Muscle of arm (tissue), 12 donors: ENCODE results near the gene PROM2. TPM values are rescaled to one million over a fixed set of nuclear protein-coding genes. Genes with fewer than 3 reads are reported as not detected.

ENCODE experiments used
- DNase-seq: peaks from one replicate; pipeline ENCODE4 v3.0.0-alpha.2; 2013
- polyA plus RNA-seq, 12 donors: library from polyadenylated mRNA; unstranded; fragments of 120-200 nt; gene quantifications; one replicate each; pipeline ENCODE4 v1.2.1, GENCODE V29; 2013; ENCODE audit not compliant: insufficient read length in 12 of 12

PROM2 gene
- polyA plus RNA-seq, 12 donors: 0.41 to 15.6 (median 1.1) TPM; not detected in 2

DNA sequence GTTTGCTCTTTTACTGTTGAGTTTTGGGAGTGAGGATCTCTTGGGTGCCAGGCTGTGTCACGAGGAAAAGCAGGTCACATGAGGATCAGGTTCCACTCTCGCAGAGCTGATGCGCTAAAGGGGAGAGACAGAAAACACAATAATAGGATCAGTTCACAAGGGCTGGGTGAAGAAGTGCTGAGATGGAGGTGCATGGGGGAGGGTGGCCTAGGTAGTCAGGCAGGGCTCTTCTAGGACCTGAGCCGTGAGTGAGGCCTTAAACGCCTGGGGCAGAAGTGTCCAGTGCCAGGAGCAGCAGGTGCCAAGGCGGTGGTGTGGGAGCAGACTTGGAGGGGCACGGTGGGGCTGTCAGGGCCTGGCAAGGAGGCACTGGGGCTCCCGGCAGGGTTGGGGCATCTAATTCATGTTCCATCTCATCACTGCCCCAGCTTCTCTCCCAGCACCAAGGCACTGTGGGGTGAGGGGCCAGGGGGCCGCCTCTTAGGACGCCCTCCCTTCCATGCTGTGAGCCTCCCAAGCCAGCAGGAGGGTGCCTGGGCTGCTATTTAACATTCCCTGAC lies 32.2 kb downstream of the PROM2 start:
- no peak for DNase-seq

DNA sequence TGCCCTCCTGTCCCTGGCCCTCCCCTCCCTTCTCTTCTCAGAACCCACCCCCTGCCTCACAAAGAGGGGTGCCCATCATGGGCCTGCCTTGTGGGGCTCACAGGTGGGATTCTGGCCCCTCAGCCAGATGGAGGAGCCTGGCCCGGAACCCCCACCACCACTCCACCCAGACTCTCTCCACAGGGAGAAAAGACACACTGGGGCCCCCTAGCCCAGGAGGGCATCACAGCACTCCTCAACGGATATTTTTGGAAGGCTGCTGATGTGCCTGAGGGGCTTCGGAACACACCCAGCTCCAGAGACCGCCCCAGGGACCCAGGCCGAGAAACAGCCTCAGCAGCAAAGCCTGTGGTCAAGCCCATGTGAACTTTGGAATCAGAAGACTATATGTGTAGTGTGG lies 32.8 kb downstream of the PROM2 start:
- DNase-seq: no peak

DNA sequence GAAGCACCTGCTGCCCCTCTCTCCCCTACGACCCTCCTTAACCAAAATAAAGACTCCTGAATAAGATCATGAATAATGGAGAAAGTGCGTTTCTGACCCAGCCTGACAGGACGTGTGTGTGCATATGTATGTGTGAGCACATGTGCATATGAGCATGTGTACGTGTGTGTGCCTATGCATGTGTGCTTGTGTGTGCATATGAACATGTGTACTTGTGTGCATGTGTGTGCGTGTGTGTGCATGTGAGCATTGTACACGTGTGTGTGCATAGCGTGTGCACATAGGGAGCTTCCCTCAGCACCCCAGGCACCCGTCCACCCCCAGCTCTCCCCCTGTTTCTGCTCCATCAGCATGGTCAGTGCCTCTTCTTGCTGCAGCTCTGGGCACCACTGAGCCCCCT lies 33.6 kb downstream of the PROM2 start:
- DNase-seq: no peak

DNA sequence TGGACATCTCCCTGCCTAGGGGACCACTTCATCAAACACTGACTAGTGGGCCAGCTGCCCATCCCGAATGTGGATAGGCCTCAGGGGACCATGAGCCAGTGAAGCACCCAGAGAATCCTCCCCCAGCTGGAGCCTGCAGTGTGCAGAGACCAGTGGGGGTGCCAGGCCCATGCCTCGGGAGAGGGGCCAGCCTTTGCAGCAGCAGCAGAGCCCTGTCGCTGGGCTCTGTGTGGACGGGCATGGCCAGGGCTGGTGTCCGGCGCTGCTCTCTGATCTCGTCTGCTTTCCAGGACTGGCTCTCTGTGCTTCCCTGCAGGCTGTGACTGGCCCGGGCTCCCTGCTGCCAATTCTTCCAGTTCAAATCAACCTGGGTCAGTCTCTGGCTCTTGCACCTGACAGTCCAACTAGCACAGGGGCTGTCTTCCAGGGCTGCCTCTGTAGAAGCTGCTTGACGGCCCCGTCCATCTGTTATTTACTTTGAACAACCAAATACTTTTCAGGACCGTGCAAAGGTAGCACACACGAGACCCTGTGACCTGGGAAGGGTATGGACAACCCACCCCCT lies 34.3 kb downstream of the PROM2 start:
- DNase-seq: no peak

DNA sequence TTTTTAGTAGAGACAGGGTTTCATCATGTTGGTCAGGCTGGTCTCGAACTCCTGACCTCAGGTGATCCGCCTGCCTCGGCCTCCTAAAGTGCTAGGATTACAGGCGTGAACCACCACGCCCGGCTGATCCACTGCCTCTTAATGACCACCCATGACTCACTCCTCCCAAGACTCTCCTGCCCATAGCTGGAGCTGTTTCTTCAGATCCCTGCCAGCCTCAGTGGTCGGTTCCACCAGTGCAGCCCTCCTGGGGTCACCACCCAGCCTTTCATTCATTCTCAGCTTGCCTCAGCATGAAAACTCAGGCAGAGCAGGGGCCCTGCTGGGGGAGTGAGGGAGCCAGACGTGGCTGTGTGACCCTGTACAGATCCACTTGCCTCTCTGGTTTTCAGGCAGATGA lies 35.4 kb downstream of the PROM2 start:
- DNase-seq: no peak

DNA sequence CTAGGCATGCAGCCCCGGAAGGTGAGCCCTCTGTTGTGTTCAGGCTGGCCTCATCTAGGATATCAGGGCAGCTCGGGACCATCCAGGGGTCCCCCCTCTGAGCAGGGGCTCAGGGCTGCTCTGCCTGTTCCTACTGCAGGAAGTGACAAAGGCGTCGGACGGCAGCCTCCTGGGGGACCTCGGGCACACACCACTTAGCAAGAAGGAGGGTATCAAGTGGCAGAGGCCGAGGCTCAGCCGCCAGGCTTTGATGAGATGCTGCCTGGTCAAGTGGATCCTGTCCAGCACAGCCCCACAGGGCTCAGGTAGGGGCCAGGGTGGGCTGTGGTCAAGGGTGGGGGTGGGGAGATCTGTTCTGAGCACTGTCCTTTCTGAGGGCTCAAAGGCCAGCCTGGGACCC lies 36.0 kb downstream of the PROM2 start:
- no peak for DNase-seq

DNA sequence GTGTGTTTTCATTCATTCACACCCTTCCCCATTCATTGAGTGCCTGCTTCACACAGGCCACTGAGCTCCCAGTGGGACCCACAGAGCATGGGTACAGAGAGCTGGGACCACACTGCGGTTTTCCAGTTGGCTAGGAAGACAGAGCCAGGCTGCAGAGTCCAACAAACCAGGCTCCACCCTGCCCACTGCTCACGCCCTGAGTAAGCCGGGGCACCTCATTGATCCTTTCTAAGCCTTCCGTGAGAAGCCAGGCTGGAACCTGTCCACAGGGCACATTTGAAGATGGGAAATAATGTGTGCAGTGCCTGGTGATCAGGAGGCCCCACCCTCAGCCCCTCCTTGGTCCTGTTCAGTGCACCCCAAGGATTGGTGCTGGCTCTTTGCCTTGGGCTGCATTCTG lies 36.4 kb downstream of the PROM2 start:
- DNase-seq: no peak

DNA sequence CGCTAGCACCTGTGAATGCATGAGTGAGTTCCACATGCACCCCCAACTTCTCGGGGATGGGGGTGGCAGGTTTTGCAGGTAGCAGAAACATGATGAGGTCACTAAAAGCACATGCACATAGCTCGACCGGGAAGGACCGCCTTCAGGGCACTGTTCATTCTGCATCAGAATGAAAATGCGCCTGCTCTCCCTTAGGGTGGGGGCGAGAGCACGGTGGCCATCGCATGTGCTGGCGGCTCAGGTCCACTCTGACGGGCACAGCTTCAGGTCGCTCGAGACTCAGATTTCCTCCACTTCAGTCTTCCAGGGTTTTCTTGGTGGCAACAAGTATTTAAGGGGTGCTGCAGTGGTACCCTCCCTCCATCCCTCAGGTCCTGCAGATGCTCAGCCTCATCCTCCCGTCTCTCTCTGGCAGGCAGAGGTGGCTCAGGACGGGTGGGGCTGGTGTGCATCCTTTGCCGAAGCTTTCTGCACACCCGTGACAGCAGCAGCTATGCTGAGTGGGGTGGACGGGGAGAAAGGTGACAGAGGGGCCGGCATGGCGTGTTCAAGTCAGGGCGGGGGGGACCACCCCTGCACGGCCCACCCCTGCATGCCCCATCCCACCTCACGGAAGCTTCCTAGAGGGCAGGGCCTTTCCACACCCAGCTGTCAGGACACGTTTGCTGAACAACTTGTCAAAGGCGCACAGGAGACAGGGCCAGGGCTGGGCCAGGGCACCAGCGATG lies 37.7 kb downstream of the PROM2 start:
- no peak for DNase-seq

DNA sequence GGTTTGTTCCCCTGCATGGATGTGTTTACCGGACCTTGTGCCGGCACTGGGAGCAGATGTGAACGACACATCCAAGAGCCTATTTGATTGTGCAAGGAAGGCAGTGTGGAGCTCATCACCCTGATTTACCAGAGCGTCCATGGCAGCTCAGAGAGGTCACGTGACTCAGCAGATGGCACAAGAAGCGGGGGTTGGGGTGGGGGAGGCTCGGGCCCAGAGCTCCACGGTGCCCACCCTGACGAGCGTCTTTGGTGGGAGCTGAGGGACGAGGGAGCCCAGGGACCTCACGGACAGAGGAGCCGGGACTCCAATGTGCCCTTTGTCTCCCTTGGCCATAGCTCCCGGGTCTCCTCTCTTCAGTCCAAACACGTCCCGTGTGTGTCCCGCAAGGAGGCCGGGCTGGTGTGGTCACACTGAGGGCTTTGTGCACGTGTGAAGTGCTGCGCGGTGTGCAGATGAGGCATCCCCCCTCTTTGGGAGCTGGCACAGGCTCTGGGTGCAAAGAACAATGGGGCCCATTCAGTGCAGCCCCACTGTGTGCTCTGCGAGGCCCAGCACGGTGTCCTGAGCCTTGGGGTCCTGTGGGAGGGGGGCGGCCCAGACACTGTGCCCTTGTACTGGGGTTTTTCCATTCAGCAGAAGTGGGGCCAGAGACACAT lies 38.4 kb downstream of the PROM2 start:
- no peak for DNase-seq

DNA sequence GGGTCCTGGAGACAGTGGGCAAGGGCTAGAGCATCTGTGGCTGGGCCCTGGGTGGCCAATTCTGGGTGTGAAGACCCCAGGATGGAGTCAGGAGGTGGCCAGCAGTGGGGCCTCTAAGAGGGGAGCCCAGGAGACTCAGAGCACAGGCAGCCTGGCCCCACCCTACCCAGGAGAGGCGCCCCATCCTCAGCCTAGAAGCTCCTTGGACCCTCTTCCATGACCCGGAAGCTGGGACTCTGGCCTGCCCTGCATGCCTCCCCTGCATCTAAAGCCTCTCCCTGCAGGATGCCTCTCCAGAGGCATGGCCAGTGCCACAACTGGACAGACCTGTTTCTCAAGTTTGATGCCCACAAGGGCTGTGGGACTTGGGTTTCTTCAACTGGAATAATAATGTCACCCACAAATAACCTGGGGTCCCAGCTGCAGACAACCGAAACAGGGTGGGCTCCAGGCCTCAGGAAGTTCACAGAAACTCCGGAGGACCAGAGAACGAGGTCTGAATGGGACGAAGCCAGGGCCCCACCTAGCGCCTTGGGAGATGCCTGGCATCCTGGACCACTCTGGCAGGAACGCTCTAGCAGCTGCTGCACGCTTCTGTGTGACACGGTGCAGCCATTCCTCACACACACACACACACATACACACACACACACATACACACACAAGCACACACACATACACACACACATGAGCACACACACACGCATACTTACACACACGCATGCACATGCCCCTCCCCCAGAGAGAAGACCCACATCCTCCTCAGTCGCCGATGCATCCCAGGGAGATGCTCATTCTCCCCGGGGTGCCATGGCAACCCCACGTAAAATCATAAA lies 39.3 kb downstream of the PROM2 start:
- no peak for DNase-seq

DNA sequence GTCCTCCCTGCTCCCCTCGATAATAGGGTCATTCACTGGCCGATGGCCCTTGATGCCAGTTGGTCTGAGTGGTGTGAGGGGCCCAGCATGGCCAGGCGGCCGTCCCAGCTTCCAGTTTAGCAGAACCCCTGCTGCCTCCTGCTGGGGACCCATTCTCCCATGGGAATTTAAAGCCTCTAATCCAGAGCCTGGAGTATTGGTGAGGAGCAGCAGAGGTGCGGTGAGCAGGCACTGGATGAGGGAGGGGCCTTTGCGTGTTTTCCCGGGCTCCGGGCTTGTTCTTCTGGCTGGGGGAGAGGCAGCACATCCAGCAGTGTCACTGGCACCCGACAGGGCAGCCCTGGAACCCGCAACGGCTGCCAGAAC lies 40.3 kb downstream of the PROM2 start:
- DNase-seq: no peak

DNA sequence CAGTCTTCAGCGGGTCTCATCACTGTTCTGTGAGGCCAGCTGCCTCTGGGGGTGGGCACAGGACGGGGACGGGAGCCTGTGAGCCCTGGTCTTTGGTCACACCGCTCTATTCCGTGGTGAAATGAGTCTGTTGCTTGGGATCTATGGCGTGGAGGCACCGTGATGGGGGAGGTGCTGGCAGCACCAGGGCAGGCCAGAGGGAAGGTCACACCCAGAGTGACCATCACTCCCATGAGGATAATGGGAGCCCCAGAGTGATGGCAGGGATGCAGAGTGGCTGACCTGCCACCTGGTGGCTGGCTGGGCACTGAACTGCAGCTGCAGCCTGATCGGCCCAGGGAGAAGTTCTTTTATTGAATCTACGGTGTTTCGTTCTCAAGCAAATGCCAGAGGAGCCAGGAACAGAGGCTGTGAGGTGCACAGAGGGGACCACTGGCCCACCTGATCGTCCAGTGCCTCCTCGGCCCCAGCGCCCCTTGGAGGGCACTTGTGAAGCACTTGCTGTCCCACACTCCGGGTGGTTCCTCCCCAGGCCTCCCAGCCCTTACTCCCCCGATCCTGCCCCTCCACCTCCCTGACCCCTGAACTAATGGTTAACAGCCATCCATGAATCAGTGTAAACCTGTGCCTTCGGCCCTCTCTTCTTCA lies 40.8 kb downstream of the PROM2 start:
- DNase-seq: no peak

DNA sequence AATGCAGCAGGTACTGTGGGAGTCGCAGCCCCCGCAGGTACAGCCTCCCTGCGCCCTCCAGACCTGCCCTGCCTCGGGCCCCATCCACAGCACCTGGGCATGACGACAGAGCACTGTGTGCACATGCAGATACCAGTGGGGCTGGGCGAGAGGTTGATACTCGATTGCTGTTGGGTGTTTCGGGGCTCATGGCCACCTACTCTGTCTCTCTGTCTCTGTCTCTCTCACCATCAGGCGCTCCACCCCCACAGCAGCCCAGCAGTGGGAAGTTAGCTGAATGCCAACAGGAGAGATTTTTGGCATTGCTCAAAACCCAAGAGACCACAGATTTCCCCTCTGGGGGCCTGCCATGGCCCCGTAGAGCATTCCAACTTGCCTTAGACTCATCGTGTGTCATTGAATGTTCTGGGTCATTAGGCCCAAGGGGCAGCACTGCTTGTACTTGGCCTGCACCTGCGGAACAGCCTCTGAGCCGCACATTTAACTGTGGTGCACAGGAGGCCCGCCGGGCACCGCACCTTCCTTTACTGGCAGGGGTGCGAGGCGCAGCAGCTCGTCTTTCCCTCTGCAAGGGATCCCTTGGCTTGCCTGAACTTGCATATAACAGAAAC lies 41.7 kb downstream of the PROM2 start:
- DNase-seq: no peak

DNA sequence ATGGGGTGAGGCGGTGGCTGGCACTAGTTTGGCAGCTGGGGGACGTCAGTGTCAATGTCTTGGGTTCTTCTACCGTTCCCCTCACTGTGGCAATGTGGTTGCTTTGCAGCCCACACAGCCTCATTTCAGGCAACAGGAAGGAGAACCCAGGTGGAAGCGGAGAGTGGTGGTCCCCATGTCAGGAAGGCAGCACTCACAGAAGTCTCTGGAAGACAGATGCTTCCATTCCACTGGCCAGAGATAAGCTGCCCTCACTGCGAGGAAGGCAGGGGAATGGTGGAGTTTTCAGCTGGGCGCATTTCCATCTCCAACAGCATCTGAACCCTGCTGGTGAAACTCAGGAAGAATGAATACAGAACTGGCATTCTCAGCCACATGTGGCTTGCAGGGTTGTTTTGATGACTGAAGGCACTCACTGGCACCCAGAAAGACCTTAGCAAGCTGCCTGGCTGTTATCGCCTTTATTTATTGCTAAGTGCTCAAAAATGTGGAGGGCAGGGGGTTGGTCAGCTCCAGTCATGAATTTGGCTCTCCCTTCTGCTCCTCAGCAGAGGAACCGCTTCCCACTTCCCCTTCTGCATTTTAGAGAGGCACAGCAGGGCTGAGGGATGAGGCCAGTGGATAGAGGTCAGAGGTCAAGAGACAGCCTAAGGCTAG lies 42.3 kb downstream of the PROM2 start:
- DNase-seq: no peak

DNA sequence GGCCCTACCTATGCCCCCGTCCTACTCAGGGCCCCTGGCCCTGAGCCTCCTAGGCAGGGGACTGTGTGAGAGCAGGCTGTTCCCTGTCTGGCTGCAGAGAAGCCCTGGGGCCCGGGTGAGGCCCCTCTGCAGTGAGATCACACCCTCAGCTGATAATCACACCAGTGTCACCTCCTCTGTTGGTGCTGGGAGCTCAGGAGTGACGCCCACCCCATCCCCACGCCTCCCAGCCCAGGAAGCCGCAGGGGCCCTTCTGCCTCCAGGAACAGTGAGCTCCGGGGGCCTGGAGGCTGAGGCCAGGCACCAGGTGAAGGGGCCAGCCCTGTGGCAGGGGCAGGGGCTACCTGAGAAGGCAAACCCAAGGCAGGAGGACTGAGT lies 42.9 kb downstream of the PROM2 start:
- DNase-seq: no peak

DNA sequence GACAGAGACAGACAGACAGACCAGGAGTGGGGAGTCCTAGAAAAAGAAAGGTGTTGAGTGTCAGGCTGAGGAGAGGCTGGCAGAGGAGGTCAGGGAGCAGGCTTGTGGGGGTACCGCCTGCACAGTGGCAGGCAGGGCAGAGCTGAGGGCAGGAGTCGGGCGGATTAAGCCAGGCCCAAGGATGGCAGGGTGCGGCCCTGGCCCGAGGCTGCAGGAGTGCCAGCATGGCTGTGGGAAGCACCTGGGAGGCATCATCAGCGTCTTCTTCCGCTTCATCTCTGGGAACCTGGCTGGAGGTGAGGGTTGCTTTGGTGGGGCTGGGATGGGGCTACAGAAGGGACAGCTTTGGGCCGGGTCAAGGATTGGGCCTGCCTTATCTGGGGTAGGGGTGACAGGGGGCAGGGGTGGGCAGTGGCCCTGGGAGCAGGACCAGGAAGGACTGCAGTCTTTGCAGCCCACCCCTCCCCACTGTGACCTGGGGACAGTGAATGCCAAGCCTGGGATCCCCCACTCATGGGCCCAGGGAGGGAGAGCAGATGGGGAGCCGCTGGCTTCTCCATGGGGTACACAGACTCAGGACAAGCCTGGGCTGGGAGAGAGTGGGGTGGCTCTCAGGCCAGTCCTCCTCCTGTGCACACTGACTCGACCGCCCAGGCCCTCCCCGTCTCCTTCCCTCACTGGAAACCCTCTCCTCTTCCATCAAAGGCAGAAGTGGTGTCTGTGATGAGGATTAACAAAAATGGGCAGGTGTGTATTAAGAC lies 43.6 kb downstream of the PROM2 start:
- DNase-seq: no peak

DNA sequence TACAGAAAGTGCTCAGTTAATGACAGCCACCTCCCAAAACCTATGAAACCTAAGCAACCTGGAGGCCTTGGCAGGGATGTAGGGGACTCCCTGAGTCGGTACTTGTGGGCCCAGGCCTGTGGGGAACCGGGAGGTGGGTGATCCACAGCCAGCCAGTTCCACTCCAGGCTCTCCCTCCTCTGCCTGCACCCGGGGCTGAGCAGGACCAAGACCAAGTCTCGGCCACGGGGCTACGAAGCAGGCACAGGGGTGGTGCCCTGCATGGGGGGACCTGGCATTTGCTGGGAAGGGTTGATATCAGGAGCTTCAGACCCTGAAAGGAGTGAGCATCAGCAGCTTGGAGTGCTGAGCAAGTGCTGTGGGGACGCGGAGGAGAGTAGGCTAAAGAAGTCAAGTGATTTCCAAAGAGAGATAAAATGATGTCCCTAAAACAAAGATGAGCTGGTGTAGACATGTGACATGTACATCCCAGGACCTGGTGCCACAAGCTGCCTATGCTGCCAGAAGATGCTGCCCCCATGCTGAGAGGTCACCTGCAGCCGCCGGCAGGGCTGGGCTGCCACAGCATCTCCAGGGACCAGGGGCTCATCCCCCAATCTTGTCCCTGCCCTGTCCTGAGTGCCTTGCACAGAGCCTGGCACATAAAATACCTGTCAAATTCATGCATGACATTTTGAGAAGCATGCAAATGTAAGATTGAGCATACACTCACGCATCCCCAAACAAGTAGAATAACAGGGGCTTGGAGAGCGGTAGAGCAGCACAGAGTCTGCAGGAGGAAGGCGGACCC lies 44.4 kb downstream of the PROM2 start:
- DNase-seq: no peak

DNA sequence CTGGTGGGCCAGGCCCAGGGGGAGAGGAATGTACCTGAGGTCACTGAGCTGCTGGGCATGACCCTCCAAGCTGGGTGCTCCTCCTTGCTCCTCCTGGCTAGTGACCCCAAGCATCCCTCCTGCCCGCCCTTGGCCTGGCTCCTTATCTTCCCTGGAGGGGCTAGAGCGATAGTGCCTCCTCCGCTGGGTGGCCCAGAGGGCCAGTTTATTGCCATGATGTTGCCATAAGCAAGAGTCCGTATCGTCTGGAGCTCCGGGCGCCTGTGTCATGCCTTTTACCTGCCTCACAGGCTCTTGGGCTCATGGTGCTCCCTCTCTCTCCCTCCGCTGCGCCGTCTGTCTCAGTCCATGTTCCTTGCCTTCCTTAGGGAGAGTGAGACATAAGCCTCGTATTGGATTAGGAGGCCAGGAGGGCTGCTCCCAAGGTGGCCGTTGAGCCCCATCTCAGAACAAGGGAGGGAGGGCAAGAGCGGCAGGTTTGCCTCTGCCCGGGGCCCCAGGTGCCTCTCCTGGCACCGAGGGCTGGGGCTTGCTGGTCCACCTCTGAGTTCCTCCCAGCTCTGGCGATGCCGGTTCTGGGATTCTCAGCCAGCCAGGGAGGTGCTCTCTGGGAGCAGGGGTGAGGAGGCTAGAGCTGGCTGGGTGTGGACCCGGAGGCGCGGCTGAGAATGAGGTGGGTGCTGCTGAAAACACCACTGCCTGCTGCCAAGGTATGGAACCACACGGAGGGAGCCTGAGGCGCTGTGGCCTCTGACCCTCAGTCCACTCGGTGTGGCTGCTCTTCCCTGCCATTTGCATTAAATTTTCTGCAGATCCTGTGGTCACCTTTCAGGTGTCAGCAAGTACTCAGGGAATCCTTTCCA lies 45.5 kb downstream of the PROM2 start:
- DNase-seq: no peak
